ENCODE measurements around the gene DSCAML1.

- TF ChIP-seq, protein P1, sequence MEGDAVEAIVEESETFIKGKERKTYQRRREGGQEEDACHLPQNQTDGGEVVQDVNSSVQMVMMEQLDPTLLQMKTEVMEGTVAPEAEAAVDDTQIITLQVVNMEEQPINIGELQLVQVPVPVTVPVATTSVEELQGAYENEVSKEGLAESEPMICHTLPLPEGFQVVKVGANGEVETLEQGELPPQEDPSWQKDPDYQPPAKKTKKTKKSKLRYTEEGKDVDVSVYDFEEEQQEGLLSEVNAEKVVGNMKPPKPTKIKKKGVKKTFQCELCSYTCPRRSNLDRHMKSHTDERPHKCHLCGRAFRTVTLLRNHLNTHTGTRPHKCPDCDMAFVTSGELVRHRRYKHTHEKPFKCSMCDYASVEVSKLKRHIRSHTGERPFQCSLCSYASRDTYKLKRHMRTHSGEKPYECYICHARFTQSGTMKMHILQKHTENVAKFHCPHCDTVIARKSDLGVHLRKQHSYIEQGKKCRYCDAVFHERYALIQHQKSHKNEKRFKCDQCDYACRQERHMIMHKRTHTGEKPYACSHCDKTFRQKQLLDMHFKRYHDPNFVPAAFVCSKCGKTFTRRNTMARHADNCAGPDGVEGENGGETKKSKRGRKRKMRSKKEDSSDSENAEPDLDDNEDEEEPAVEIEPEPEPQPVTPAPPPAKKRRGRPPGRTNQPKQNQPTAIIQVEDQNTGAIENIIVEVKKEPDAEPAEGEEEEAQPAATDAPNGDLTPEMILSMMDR (IDR thresholded peaks at IDR 0.05), result no peak
- TF ChIP-seq POLR2A (IDR thresholded peaks at IDR 0.05), result no peak
Observed at GRCh38 chr11:117735350-117735977, 61.6 kb downstream of the DSCAML1 start.
